Astrocyte (in vitro differentiated cells and primary cell): Measurements from ENCODE around the gene SPRED3.

ENCODE experiments used
- CTCF ChIP-seq: IDR thresholded peaks from 2 replicates; pipeline ENCODE4 v1.5.1; 2011; ENCODE audit warnings: low read depth, mild to moderate bottlenecking, inconsistent platforms, low read length, moderate library complexity; ENCODE audit not compliant: insufficient read depth
- EZH2 ChIP-seq: IDR thresholded peaks from 2 replicates; pipeline ENCODE4 v1.6.1; 2012; ENCODE audit warnings: mild to moderate bottlenecking, low read length, inconsistent platforms; ENCODE audit not compliant: insufficient read depth

DNA sequence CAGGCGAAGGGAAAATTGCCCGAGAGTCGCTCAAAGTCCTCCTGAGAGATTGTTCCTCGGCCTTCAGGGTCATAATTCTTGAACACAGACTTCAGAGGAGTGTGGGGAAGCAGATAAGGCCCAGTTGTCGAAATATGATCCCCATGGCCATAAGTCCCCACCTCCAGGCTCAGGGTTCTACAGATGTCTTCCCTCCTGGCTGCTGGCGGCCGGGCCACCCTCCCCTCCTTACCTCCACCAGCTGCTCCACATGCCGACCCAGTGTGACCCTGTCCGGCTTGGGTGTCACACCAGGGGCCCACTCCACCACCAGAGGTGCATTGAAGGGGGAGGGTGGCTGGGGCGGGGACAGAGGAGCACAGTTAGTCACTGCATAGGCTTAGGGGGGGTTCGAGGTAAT, 24.5 kb downstream of the SPRED3 start:
- TF ChIP-seq CTCF (no peak), EZH2 (no peak)
